HG03442 (cell line): ENCODE data around the gene JAKMIP3.

Experiments
- ATAC-seq: cut with Tn5 transposase; IDR thresholded peaks from one replicate; pipeline ENCODE4 v1.9.1; 2021; ENCODE audit warnings: mild to moderate bottlenecking, moderate library complexity; ENCODE audit not compliant: unreplicated experiment

The JAKMIP3 gene

GRCh38 chr10:132097609-132098377 lies 32.0 kb downstream of the JAKMIP3 start:
- ATAC-seq = no peak

GRCh38 chr10:132098539-132099388 lies 33.0 kb downstream of the JAKMIP3 start:
- ATAC-seq = no peak

GRCh38 chr10:132099389-132100090 lies 33.8 kb downstream of the JAKMIP3 start:
- ATAC-seq = no peak

- no peak for ATAC-seq
Observed at GRCh38 chr10:132100091-132100481, 34.3 kb downstream of the JAKMIP3 start.

GRCh38 chr10:132100556-132101349 lies 35.0 kb downstream of the JAKMIP3 start:
- ATAC-seq = no peak

- no peak for ATAC-seq
Observed at GRCh38 chr10:132101529-132101928, 35.8 kb downstream of the JAKMIP3 start.

- no peak for ATAC-seq
Observed at GRCh38 chr10:132102071-132102716, 36.4 kb downstream of the JAKMIP3 start.

- no peak for ATAC-seq
Observed at GRCh38 chr10:132102717-132103110, 37.0 kb downstream of the JAKMIP3 start.

GRCh38 chr10:132103116-132103910 lies 37.6 kb downstream of the JAKMIP3 start:
- ATAC-seq = no peak

GRCh38 chr10:132104062-132104461 lies 38.3 kb downstream of the JAKMIP3 start:
- no peak for ATAC-seq

- ATAC-seq = no peak
Observed at GRCh38 chr10:132104471-132105301, 38.9 kb downstream of the JAKMIP3 start.

- no peak for ATAC-seq
Observed at GRCh38 chr10:132105302-132105995, 39.7 kb downstream of the JAKMIP3 start.

GRCh38 chr10:132106431-132106830 lies 40.7 kb downstream of the JAKMIP3 start:
- no peak for ATAC-seq

- ATAC-seq = no peak
Observed at GRCh38 chr10:132107186-132107948, 41.6 kb downstream of the JAKMIP3 start.

- ATAC-seq = no peak
Observed at GRCh38 chr10:132107949-132108877, 42.5 kb downstream of the JAKMIP3 start.
